ENCODE measurements around the gene GDF15.

GDF15 gene

GRCh38 chr19:18385675-18386542 lies at the start of gene GDF15:
Gene GDF15, plus strand, starts transcription at chr19:18386158. Its CDS starts 32 bp downstream, at chr19:18386190.
- TF ChIP-seq BACH2 (CRISPR knock-in tag; IDR thresholded peaks at IDR 0.05; ENCODE audit: borderline replicate concordance) (no peak), OSR1 (CRISPR knock-in tag; IDR thresholded peaks at IDR 0.05) (no peak), TSHZ2 (CRISPR knock-in tag; IDR thresholded peaks at IDR 0.05) (no peak), TOX (CRISPR knock-in tag; IDR thresholded peaks at IDR 0.05; ENCODE audit: borderline replicate concordance) (no peak), CSRNP3 (CRISPR knock-in tag; IDR thresholded peaks at IDR 0.05) (no peak), TCF4 (CRISPR knock-in tag; IDR thresholded peaks at IDR 0.05; ENCODE audit: borderline replicate concordance) (no peak), PATZ1 (CRISPR knock-in tag; IDR thresholded peaks at IDR 0.05; ENCODE audit: borderline replicate concordance) (no peak), SNAI2 (CRISPR knock-in tag; IDR thresholded peaks at IDR 0.05) (no peak), PPARA (CRISPR knock-in tag; IDR thresholded peaks at IDR 0.05; ENCODE audit: borderline replicate concordance) (no peak), POU6F1 (CRISPR knock-in tag; IDR thresholded peaks at IDR 0.05; ENCODE audit: borderline replicate concordance, low read depth) (no peak), CSDC2 (CRISPR knock-in tag; IDR thresholded peaks at IDR 0.05) (no peak), ESRRG (CRISPR knock-in tag; IDR thresholded peaks at IDR 0.05) (no peak), ZC3H10 (CRISPR knock-in tag; IDR thresholded peaks at IDR 0.05) (no peak), RARB (CRISPR knock-in tag; IDR thresholded peaks at IDR 0.05) (no peak), ZNF8 (CRISPR knock-in tag; IDR thresholded peaks at IDR 0.05) (no peak), GLIS3 (CRISPR knock-in tag; IDR thresholded peaks at IDR 0.05) (no peak), ARNTL (CRISPR knock-in tag; IDR thresholded peaks at IDR 0.05; ENCODE audit: borderline replicate concordance, low read depth) (no peak)
- ATAC-seq = peak; percentile 88

- TF ChIP-seq ZFP30 (CRISPR knock-in tag; IDR thresholded peaks at IDR 0.05) (no peak), RARB (CRISPR knock-in tag; IDR thresholded peaks at IDR 0.05) (no peak), ZNF8 (CRISPR knock-in tag; IDR thresholded peaks at IDR 0.05) (no peak), TOX (CRISPR knock-in tag; IDR thresholded peaks at IDR 0.05; ENCODE audit: borderline replicate concordance) (no peak), CSRNP3 (CRISPR knock-in tag; IDR thresholded peaks at IDR 0.05) (no peak), CSDC2 (CRISPR knock-in tag; IDR thresholded peaks at IDR 0.05) (no peak), ESRRG (CRISPR knock-in tag; IDR thresholded peaks at IDR 0.05) (no peak), TSHZ2 (CRISPR knock-in tag; IDR thresholded peaks at IDR 0.05) (no peak), ISL1 (CRISPR knock-in tag; IDR thresholded peaks at IDR 0.05) (no peak), TCF4 (CRISPR knock-in tag; IDR thresholded peaks at IDR 0.05; ENCODE audit: borderline replicate concordance) (no peak), BACH2 (CRISPR knock-in tag; IDR thresholded peaks at IDR 0.05; ENCODE audit: borderline replicate concordance) (no peak), ARNTL (CRISPR knock-in tag; IDR thresholded peaks at IDR 0.05; ENCODE audit: borderline replicate concordance, low read depth) (no peak), GLIS3 (CRISPR knock-in tag; IDR thresholded peaks at IDR 0.05) (no peak), ZNF565 (CRISPR knock-in tag; conservative IDR thresholded peaks at IDR 0.05; ENCODE audit: low read depth) (no peak)
- ATAC-seq = no peak
These were observed 47.4 kb upstream of the GDF15 start for GRCh38 chr19:18338541-18338940.

Measured in SK-N-SH treated with all-trans-retinoic acid at 6 μM for 48 hours (cell line).